NCI-H2196 (cell line): ENCODE measurements around the gene EFCAB12.
"Not testable (repeated sequence)": the region's sequence is repeated elsewhere in the genome, so short reads cannot be mapped to it uniquely, and the experiment has no call there.

Experiments
- DNase-seq: peaks from one replicate; lab custom pipeline; 2025; ENCODE audit not compliant: unreplicated experiment; lab: John Stamatoyannopoulos, UW

The EFCAB12 gene

DNA sequence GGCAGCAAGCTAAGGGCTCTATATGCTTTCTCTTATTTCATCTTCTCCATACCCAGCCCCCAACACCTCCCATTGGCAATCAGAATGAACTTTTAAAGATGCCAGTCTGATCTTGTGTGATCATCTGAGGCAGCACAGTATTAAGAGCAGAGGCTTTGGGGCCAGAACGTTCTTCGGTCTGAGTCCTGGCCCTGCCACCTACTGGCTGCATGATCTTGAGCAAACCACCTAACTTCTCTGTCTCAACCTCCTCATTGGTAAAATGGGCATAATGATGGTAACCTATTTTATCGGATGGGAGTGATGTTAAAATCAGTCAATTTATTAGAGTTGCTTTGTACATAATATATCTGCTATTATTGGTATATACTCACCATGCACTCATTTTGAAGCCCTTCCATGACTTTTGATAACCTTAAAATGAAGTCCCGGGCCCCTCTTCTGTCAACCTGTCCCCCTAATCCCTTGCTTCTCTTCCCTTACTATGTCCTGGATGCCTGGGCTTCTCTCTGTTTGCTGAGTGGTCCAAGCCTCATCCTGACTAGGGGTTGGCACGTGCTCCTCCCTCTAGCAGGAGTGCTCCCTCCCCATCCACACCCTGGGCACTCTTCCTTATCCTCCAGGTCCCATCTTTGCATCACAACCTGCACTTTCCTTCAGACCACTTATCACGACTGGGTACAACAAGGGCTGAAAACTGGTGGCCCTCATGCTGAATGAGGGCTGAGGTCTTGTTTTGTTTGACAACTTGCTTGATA is 6.3 kb downstream of the EFCAB12 start:
- no peak for DNase-seq

DNA sequence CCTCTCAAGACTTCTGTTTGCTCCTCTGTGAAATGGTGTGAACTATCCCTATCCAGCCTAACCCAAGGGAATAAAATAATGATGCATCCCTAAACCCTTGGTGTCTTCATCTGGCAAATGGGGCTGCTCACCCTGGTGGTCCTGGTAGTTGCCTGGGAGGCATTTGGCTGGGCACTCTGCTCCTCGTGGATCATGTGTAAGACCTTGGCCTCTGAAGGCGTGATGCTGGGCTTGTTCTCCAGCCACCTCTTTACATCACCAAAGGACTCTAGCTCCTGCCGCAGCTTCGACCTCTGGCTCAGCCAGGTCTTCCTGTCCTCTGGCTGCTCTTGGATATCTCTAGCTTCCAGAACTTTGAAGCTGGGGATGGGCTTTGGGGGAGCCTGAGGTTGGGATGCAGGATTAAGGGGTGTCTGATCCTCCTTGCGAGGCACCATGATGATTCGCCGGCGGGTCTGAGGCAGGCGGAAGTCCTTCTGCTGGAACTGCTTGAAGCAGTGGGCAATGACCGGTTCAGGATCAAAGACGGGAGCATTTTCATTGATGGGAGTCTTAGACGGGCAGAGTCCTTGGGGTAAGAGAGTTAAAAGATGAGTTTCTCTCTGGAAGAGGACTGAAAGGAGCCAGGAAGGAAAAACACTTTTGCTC is 7.1 kb downstream of the EFCAB12 start:
- DNase-seq: no peak

DNA sequence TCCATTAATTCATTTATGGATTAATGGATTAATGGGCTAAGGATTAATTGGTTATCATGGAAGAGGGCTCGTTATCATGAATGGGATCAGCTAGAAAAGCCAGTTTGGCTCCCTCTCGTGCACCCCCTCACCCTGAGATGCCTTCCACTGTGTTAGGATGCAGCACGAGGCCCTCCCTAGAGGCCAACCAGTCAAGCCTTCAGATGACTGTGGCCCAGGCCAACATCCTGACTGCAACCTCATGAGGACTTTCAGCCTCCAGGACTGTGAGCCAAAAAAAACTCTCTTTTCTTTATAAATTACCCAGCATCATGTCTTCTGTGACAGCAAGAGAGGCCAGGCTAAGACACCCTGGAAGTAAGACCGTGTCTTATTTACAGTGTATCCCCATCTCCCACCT is 9.0 kb downstream of the EFCAB12 start:
- DNase-seq: no peak

DNA sequence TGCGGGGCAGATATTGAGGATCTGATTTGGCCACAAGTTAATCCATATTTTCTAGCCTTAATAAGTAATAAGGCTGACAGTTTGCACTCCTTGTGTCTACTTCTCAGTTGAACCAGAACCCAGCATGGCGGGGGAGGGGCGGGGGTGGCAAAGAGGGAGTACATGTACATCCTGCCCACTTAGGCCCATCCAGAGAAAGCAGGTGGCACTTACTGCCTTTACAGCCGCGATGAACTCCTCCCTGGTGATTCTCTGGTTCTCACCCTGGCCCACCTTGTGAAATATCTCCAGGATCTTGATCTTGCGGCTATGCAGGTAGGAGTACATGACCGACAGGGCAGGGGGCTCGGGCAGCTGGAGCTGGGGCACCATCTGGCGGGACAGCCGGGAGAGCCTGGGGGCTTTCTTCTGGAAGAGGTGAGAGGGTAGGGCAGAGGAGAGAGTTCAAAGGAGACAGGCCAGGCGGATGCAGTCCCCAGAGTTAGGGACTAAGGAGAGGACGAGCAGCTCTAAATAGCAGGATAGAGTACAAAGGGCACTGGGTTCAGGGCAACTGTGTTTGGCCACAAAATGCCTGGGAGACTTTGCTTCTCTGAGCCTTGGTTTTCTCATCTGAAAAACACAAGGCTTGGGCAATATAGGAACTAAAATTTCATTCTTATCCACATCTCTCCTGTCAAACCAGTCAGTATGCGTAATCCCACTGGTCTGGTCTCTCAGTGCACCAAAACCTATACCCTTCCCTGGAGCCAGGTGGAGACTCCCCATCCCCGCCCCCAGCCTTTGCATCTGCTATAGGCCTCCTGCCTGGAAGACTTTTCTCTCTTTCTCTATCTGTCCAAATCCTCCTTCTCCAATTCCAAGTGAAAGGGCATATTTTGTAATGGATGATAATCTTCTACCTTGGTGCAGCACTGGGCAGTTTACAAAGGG is 10.1 kb downstream of the EFCAB12 start:
- no peak for DNase-seq

DNA sequence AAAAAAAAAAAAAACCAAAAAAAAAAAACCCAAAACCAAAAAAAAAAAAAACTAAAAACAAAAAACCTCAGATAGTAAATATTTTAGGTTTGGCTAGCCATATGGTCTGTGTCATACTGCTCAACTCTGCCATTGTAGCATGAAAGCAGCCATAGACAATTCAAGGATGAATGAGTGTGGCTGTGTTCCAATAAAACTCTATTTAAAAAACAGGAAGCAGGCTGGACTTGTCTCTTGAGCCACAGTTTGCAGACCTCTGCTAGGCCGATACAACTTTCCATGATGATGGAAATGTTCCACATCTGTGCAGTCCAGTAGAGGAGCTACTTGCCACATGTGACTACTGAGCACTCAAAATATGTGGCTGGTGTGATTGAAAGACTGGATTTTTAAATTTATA is 11.1 kb downstream of the EFCAB12 start:
- DNase-seq: no peak

DNA sequence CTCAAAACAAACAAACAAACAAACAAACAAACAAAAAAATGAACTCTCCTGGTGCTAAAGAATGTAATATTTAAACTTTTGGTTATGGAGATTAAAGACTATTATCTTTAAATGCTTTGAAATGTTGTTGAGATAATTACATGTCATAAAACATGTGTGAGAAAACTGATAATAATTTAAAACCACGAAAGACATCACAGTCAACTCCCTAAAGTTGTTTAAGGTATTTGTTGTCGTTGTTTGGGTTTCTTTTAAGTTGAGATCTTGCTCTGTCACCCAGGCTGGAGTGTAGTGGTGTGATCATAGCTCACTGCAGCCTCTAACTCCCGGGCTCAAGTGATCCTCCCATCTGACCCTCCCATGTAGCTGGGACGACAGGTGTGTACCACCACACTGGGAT is 12.0 kb downstream of the EFCAB12 start:
- no peak for DNase-seq

DNA sequence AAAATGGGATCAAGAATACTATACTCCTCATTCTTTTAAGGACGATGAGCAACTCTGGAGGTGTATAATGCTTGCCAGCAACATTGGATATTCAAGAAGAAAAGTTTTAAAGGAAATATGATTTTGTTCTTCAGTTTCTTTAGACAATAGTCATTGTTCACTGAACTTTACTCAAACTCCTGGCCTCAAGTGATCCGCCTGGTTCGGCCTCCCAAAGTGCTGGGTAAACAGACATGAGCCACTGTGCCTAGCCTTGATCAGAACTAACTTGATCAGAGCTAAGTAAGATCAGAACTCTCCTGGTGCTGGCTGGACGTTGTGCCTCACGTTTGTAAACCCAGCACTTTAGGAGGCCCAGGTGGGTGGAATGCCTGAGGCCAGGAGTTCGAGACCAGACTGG is 12.6 kb downstream of the EFCAB12 start:
- DNase-seq: no peak

DNA sequence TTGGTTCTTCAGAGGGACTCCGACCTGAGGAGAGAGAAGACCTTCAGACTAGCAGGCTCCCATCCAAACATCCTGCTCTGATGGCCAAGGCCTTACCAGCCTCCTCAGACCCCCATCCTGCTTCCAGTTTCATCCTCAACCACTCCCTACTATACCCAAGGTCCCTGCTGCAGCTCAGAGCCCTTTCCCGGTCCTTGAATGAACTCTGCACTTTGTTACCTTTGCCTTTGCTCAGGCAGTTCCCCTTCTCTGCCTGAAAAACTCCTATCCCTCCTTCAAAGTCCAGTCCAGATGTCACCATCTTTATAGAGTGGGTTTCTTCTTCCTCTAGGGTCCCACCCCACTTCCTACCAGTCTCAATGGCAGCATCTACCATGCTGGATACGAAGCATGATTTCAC is 13.1 kb downstream of the EFCAB12 start:
- no peak for DNase-seq

DNA sequence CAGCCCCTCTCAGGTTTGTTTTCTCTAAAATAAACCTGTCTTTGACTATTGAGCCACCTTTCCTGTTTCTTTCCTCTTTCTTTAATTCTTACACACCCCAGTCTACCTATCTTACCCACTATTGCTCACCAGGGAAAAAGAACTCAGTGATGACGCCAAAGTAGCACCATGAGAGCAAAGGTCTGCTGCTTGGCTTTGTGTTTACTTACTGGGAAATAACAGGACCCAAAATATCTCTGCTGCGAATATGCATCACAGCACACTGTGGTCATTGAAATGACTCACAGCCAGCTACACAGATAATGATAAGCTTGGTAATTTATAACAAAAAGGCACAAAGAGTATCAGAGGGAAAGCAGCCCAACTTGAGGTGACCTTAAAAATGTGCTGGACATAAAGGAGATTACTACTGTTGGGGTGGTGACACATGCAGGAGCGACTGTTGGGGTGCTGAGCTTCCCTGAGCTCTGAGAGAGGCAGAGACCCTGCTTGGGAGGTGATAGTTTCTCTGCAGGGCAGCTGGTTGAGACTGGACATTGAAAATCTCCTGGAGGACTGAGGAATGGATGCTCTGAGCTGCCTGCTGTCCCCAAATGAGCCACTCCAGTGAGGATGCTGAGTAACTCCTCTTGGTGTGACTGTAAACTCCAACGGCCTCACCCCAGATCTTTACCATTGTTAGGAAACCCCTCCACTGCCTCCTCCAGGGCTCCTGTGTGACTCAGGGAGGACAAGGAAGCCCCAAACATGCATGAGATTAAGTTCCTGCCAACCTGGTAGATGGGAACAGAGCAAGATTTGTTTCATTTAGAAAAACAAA is 14.5 kb downstream of the EFCAB12 start:
- no peak for DNase-seq

DNA sequence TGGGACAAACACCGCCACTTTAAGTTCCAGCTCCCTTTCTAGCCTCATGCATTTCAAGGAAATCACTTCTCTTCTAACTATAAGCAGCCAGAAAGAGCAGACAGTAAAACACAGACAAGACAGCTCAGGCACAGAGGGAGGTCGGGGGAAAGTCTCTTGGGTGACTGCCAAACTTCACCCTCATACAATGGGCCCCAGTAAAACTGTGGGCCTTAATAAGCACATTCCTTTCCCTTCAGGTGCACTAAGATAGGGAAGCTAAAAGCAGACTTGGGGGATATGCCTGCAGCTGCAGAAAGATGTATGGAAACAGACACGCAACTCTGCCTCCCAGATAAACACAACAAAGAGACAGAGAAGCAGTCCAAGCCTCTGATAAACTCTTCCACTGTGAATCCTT is 15.2 kb downstream of the EFCAB12 start:
- DNase-seq: not testable (repeated sequence)

DNA sequence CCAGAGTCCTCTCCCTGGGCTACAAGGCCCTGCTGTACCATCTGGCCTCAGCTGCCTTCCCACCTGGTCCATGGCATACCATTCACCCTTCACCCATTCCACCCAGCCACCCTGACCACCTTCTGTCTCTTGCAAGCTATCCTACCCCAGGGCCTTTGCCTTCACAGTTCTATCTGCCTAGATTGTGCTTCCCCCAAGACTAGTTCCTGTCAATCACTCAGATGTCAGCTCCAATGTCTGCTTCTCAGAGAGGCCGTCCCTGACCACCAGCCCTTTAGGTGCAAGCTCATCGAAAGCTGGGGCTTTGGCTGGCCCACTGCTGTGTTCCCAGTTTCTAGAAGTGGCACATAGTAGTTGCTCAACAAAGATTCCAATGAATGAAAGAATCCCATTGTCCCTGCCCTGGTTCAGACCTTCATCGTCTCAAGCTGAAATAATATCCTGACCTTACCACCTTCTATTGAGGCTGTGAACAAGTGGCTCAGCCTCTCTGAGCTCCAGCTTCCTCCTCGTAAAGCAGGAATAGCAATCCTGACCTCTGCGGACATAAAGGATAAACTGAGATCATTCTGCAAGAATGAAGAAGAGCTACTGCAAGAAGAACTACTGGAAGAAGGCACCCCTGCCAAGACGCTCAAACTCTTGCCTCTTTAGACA is 15.8 kb downstream of the EFCAB12 start:
- no peak for DNase-seq

DNA sequence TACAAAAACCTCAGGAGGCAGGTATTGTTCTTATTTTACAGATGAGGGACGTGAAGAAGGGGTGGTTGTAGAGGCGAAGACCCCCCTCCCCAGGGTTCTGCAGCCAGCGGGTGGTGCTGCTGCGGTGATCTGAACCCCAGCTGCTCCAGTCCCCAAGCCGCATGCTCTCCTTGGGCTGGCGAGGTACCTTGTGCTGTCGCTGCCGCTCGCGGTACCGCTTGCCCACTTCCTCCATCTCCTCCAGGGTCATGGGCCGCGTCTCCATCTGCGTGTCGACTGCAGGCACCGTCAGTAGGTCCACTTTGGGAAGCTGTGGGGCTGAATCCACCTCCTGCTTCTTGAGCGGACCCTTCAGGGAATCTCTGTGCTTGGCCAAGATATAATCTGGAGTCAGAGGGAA is 17.5 kb downstream of the EFCAB12 start:
- no peak for DNase-seq

DNA sequence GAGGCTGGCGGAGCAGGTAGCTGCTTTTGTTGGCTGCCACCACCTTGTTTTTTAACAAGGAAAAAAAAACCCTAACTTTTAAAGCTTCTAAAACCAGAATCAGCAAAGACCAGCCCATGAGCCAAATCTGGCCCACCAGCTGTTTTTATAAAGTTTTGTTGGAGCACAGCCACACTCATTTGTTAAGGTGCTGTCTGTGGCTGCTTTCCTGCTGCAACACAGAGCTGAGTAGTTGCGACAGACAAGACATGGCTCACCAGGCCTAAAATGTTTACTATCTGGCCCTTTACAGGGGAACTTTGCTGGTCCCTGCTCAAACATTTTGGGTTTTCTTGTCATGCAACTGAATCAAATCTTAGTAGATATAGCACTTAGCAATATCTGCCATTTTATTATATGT is 18.9 kb downstream of the EFCAB12 start:
- DNase-seq: no peak

DNA sequence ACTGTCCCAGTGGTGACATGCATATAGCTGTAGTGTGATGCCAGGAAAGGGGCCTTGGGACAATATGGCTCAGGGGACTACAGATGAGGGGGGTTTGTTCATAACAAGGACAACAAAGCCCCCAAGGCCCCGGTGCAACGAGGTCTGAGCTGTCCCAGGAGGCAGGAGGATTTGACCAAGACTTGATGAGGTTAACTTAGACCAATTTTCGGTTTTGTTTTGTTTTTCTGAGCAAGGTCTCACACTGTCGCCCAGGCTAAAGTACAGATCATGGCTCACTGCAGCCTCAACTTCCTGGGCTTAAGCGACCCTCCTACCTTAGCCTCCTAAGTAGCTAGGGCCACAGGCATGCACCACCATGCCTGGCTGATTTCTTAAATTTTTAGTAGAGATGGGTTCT is 23.8 kb downstream of the EFCAB12 start:
- no peak for DNase-seq

DNA sequence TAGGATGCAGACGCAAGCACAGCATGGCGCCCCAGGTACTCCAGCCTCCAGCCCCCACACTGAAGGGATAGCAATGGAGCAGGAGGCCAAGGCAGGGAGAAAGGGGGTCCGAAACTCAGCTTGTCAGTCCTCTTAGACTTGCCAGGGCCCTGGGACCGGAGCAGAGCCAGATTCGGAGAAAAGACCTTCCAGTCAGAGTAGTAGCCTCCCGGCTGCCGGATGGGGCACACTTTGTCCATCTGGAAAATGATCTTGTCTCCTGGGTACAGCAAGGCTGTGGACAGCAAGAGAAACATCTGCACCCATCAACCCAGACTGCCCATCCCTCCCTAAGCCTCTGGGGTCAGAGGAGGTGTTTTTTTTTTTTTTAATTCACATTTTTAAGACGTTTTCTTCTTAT is 24.3 kb downstream of the EFCAB12 start:
- DNase-seq: no peak

DNA sequence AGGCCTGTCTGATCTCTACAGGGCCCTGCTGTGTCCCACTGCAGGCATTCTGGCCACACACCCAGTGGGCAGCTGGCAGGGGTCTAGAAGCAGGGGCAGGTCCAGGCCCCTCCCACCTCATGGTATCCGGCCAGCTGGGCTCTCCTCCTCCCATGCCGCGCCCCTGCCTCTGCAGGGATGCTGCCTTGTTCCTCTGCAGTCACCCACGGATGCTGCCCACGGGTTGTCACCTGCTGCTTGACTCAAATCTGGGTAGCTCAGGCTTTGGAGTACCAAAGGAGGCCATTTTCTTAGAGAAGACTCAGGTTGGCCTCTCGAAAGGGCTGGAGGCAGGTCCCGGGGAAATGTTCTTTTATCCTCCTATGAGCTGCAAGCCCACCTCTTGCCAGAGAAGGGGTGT is 25.0 kb downstream of the EFCAB12 start:
- DNase-seq: no peak

DNA sequence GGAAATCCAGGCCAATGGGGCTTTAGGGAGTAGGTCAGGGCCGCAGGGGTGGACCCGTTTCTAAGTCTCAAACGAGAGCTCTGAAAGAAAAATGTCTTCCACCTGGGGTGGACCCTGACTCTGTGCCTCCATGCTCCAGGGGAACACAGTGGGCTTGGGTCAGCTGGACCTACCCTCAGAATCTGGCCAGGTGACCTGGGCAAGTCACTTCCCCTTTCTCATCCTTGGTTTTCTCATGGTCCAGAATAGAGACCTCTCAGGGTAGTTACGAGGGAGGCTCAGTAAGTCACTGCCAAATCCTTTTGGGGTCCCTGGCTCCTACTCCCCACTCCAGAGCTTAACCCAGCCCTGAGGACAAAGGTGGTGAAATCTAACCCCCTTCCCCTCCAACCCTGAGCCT is 25.8 kb downstream of the EFCAB12 start:
- DNase-seq: no peak

DNA sequence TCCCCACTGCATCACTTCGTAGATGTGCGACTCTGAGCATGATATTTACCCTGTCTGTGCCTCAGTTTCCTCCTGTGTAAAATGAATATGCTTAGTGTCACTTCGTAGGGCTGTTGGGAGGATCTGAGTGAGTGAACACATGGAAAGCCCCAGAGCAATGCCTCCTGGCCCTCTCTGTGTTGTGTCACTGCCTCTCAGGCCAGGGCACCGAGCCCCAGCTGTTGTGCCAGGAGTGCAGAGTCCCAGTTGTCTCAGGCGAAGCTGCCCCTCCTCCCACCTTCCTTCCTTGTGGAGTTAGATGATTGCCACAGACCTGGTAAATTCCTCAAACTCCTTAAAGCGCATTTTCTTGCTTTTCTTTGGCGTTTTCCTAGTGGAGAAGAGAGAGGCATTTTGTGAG is 26.2 kb downstream of the EFCAB12 start:
- no peak for DNase-seq

DNA sequence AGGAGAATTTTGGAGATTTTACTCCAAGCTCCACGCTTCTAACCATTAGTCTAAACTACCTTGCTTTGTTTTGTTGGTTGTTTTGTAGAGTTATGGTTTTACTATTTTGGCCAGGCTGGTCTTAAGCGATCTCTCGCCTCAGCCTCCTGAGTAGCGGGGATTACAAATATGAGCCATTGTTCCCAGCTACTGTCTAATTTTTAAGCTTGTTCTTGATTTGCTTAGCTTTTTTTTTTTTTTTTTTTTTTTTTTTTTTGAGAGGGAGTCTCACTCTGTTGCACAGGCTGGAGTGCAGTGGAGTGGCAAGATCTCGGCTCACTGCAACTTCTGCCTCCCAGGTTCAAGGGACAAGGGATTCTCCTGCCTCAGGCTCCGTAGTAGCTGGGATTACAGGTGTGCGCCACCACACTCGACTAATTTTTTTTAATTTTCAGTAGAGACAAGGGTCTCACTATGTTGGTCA is 28.5 kb downstream of the EFCAB12 start:
- no peak for DNase-seq

DNA sequence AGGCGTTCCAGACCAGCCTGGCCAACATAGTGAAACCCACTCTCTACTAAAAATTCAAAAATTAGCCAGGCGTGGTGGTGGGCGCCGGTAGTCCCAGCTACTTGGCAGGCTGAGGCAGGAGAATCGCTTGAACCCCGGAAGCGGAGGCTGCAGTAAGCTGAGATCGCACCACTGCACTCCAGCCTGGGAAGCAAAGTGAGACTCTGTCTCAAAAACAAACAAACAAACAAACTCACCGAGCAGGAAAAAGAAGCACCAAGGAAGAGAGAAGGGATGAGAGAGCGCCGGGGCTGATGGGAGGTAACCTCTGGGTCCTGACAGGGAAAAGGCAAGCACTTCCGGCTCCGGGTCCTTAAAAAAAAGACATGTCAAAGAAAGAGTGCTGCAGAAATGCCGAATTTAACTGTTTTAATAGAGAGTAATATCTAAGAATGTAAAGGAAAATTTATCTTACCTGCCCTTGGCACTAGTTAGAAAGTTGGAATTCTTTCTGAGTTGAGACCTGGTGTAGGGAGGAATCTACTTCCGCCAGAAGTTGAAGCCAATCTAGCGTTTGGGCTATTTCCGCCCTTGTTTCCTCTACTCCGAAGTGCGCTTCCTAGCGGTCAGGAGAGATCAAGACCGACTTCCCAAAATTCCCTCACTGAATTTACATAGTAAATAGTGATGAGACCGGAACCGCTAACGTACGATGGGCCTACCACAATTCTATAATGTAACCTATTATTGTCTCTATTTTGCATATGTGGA is 29.1 kb downstream of the EFCAB12 start:
- peak; percentile 96 for DNase-seq
